HG03066 (cell line): Measurements from ENCODE around the gene KRT7.
"Not testable (repeated sequence)": the region's sequence is repeated elsewhere in the genome, so short reads cannot be mapped to it uniquely, and the experiment has no call there.

Experiments used
- ATAC-seq: cut with Tn5 transposase; IDR thresholded peaks from one replicate; pipeline ENCODE4 v1.9.1; 2021; ENCODE audit warnings: low read depth; ENCODE audit not compliant: unreplicated experiment

KRT7 gene

GRCh38 chr12:52274521-52275120, 41.6 kb downstream of the KRT7 start, which contains the start of gene KRT86:
TSS of gene KRT86 (plus strand) at chr12:52274645. CDS start at chr12:52301917, 27,272 bp downstream.
- ATAC-seq, result no peak

GRCh38 chr12:52275686-52276085, 42.6 kb downstream of the KRT7 start:
- ATAC-seq, result no peak

GRCh38 chr12:52277486-52278245, 44.6 kb downstream of the KRT7 start:
- no peak for ATAC-seq

- peak; percentile 63 for ATAC-seq
Measured at GRCh38 chr12:52278575-52279421, 45.8 kb downstream of the KRT7 start.

GRCh38 chr12:52279422-52280318, 46.6 kb downstream of the KRT7 start:
- no peak for ATAC-seq

- no peak for ATAC-seq
Measured at GRCh38 chr12:52280319-52280795, 47.3 kb downstream of the KRT7 start.

GRCh38 chr12:52280796-52281560, 47.9 kb downstream of the KRT7 start:
- ATAC-seq, result no peak

- no peak for ATAC-seq
Measured at GRCh38 chr12:52284562-52285171, 51.6 kb downstream of the KRT7 start.

GRCh38 chr12:52285172-52285745, 52.2 kb downstream of the KRT7 start:
- ATAC-seq, result no peak

GRCh38 chr12:52285851-52286530, 52.9 kb downstream of the KRT7 start:
- ATAC-seq, result no peak

GRCh38 chr12:52286857-52287785, 54.1 kb downstream of the KRT7 start:
- not testable (repeated sequence) for ATAC-seq

GRCh38 chr12:52287816-52288805, 55.1 kb downstream of the KRT7 start:
- peak; percentile 88 for ATAC-seq

GRCh38 chr12:52290483-52291134, 57.6 kb downstream of the KRT7 start:
- not testable (repeated sequence) for ATAC-seq

GRCh38 chr12:52291267-52291935, 58.4 kb downstream of the KRT7 start, which contains the start of gene KRT81:
TSS of gene KRT81 (minus strand) at chr12:52291534. CDS start at chr12:52291465, 69 bp downstream.
- ATAC-seq, result no peak

- ATAC-seq, result no peak
Measured at GRCh38 chr12:52293926-52294325, 60.9 kb downstream of the KRT7 start.
